Measurements from ENCODE around the gene HDAC1.
"Not testable (repeated sequence)": the region's sequence is repeated elsewhere in the genome, so short reads cannot be mapped to it uniquely, and the experiment has no call there.

Gene HDAC1

GRCh38 chr1:32298211-32298610 is 6.3 kb downstream of the HDAC1 start:
- not testable (repeated sequence) for H3K27ac Mint-ChIP-seq; H3K4me3 Mint-ChIP-seq; H3K36me3 Mint-ChIP-seq; H3K9me3 Mint-ChIP-seq (ENCODE audit: low read depth); H3K27me3 Mint-ChIP-seq
- peaks cover 62% of the 10 kb centered on the region for H3K4me1 Mint-ChIP-seq (ENCODE audit: low read depth)

GRCh38 chr1:32299327-32299726 is 7.4 kb downstream of the HDAC1 start:
- Mint-ChIP-seq H3K27me3 (no peaks in the 10 kb centered on the region), H3K9me3 (ENCODE audit: low read depth) (no peaks in the 10 kb centered on the region), H3K36me3 (peaks cover 11% of the 10 kb centered on the region), H3K27ac (peak overlapping the region; percentile 41), H3K4me1 (ENCODE audit: low read depth) (peaks cover 61% of the 10 kb centered on the region), H3K4me3 (no peak overlapping the region)

DNA sequence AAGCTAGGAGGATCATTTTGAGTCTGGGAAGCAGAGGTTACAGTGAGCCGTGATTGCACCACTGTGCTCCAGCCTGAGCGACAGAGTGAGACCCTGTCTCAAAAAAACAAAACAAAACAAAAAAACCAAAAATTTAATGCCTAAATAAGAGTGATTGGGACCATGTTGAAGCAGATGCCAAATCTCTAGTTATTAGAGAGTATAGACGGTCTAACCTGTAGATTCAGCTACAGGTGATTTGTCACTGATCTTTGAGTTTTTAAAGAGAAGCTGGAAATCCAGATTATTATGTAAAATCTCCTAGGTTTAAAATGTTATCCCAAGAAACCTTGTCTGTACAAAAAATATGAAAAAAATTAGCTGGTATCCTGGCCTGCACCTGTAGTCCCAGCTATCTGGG is 11.5 kb downstream of the HDAC1 start:
- peaks cover 57% of the 10 kb centered on the region for H3K4me1 Mint-ChIP-seq (ENCODE audit: low read depth)
- peaks cover 18% of the 10 kb centered on the region for H3K36me3 Mint-ChIP-seq
- no peak overlapping the region for H3K4me3 Mint-ChIP-seq
- H3K27me3 Mint-ChIP-seq: no peaks in the 10 kb centered on the region
- H3K9me3 Mint-ChIP-seq (ENCODE audit: low read depth): no peaks in the 10 kb centered on the region
- H3K27ac Mint-ChIP-seq: no peak overlapping the region

GRCh38 chr1:32303997-32304622 is 12.2 kb downstream of the HDAC1 start:
- Mint-ChIP-seq H3K9me3 (ENCODE audit: low read depth) (no peaks in the 10 kb centered on the region), H3K36me3 (peaks cover 18% of the 10 kb centered on the region), H3K4me3 (no peak overlapping the region), H3K27ac (no peak overlapping the region), H3K4me1 (ENCODE audit: low read depth) (peaks cover 59% of the 10 kb centered on the region), H3K27me3 (no peaks in the 10 kb centered on the region)

DNA sequence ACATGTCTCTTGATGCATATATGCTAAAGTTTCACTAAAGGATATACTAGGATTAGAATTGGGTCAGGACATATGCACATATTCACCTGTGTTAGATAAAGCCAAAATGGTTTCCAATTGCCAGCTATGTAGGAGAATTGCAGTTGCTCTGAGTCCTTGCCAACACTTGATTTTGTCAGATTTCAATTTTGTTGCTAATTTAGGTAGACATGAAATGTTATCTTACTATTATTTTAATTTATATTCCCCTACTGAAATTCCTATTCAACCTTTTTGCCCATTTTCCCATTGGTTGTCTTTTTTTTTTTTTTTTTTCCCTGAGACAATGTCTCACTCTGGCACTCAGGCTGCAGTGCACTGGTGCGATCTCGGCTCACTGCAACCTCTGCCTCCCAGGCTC is 13.4 kb downstream of the HDAC1 start:
- peaks cover 18% of the 10 kb centered on the region for H3K36me3 Mint-ChIP-seq
- no peak overlapping the region for H3K4me3 Mint-ChIP-seq
- no peak overlapping the region for H3K27ac Mint-ChIP-seq

DNA sequence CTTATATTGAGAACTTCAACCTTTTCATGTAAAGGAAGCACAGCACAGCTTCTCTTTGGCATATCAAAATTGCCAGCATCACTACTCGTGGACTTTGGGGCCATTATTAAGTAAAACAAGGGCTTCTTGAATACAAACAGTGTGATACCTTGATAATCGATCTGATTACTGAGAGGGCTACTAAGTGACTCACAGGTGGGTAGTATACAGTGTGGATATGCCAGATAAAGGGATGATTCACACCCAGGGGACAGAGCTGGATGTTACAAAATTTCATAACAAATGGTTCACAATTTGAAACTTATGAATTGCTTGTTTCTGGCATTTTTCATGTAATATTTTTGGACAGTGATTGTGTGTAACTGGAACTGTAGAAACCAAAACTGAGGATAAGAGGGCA is 15.4 kb downstream of the HDAC1 start:
- Mint-ChIP-seq H3K27me3 (no peaks in the 10 kb centered on the region), H3K4me1 (ENCODE audit: low read depth) (peaks cover 64% of the 10 kb centered on the region), H3K36me3 (peaks cover 16% of the 10 kb centered on the region), H3K4me3 (peak overlapping the region; percentile 57), H3K27ac (peak overlapping the region; percentile 69), H3K9me3 (ENCODE audit: low read depth) (no peaks in the 10 kb centered on the region)

More for the DNA sequence above, 13.4 kb downstream of the HDAC1 start:
- Mint-ChIP-seq H3K4me1 (ENCODE audit: low read depth) (peaks cover 61% of the 10 kb centered on the region), H3K27me3 (no peaks in the 10 kb centered on the region), H3K9me3 (ENCODE audit: low read depth) (no peaks in the 10 kb centered on the region)

DNA sequence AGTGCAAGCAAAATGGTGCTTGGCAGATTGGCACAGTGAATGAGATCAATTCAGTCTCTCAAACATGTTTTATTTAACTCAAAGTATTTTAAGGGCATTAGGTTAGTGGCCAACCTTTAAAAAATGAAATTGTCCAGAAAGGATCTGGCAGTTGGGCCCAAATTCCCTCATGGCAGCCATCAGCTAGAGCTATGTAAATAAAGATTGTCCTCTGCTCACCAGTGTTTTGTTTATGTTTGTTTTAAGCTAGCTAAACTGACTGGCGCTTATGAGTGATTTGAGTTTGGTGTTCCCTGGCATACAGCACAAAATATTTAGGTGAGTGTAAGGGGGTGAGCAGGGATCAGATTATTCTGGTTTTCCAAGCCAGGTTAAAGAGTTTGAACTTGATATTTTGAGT is 18.1 kb downstream of the HDAC1 start:
- H3K27me3 Mint-ChIP-seq: no peaks in the 10 kb centered on the region
- peaks cover 64% of the 10 kb centered on the region for H3K4me1 Mint-ChIP-seq (ENCODE audit: low read depth)
- no peaks in the 10 kb centered on the region for H3K9me3 Mint-ChIP-seq (ENCODE audit: low read depth)
- peaks cover 13% of the 10 kb centered on the region for H3K36me3 Mint-ChIP-seq
- peak overlapping the region; percentile 55 for H3K27ac Mint-ChIP-seq
- no peak overlapping the region for H3K4me3 Mint-ChIP-seq

DNA sequence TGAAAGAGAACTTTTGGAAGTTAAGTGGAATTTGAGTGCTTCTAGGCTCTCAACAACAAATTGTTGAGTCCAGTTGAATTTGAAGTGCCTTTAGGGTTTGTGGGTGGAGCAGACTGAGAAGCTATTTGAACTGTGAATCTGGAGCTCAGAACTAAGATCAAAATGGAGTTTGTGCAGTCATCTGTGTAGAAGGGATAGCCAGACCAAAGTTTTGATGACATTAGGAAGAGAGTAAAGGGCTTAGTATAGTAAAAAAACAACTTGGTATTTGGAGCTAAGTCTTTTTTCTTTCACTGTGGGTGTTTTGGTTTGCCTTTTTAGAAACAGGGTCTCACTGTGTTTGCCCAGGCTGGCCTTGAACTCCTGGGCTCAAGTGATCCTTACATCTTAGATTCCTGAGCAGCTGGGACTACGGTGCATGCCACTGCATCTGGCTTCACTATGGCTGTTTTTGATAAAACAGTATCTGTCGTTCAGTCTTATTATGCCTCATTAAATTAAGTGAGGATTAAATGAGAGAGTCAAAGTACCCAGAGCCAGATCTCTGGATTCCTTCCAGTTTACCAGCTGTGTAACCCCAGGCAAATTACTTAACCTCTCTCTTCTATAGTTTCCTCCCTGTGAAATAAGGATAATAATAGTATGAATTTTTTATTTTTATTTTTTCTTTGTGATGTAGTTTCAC is 20.0 kb downstream of the HDAC1 start:
- H3K27ac Mint-ChIP-seq: peak overlapping the region; percentile 52
- H3K4me1 Mint-ChIP-seq (ENCODE audit: low read depth): peaks cover 59% of the 10 kb centered on the region
- no peak overlapping the region for H3K4me3 Mint-ChIP-seq
- peaks cover 8% of the 10 kb centered on the region for H3K36me3 Mint-ChIP-seq
- H3K9me3 Mint-ChIP-seq (ENCODE audit: low read depth): no peaks in the 10 kb centered on the region
- no peaks in the 10 kb centered on the region for H3K27me3 Mint-ChIP-seq

GRCh38 chr1:32316903-32317277 is 25.0 kb downstream of the HDAC1 start:
- Mint-ChIP-seq H3K9me3 (ENCODE audit: low read depth) (no peaks in the 10 kb centered on the region), H3K4me1 (ENCODE audit: low read depth) (peaks cover 29% of the 10 kb centered on the region), H3K4me3 (no peak overlapping the region), H3K27me3 (no peaks in the 10 kb centered on the region), H3K27ac (peak overlapping the region; percentile 41), H3K36me3 (peaks cover 2% of the 10 kb centered on the region)

DNA sequence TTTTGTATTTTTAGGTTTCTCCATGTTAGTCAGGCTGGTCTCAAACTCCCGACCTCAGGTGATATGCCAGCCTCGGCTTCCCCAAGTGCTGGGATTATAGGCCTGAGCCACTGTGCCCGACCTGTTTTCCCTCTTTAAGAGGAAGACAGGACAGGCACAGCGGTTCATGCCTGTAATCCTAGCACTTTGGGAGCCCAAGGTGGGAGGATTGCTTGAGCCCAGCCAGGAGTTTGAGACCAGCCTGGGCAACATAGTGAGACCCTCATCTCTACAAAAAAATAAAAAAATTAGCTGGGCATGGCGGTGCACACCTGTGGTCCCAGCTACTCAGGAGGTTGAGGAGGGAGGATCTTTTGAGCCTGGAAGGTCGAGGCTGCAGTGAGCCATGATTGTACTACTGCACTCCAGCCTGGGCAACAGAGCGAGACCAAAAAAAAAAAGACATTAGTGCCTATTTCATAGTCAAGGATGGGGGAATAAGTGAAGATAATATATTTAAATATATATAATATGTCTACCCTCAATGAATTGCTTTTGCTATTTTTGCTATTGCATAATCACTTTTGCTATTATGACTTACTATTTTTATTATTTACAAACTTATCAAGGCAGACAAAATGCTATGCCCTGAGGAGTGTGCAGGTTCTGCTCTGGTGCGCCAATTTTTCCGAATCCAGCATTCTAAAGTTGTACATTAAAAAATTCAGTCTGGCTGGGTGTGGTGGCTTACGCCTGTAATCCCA is 26.4 kb downstream of the HDAC1 start:
- Mint-ChIP-seq H3K4me3 (no peak overlapping the region), H3K9me3 (ENCODE audit: low read depth) (no peaks in the 10 kb centered on the region), H3K36me3 (peaks cover 2% of the 10 kb centered on the region), H3K27ac (no peak overlapping the region), H3K4me1 (ENCODE audit: low read depth) (peaks cover 37% of the 10 kb centered on the region), H3K27me3 (no peaks in the 10 kb centered on the region)

GRCh38 chr1:32321712-32322291 is 29.9 kb downstream of the HDAC1 start:
- Mint-ChIP-seq H3K4me1 (ENCODE audit: low read depth) (peaks cover 34% of the 10 kb centered on the region), H3K9me3 (ENCODE audit: low read depth) (no peaks in the 10 kb centered on the region), H3K36me3 (no peaks in the 10 kb centered on the region), H3K27ac (peak overlapping the region; percentile 77), H3K27me3 (no peaks in the 10 kb centered on the region), H3K4me3 (peak overlapping the region; percentile 30)

DNA sequence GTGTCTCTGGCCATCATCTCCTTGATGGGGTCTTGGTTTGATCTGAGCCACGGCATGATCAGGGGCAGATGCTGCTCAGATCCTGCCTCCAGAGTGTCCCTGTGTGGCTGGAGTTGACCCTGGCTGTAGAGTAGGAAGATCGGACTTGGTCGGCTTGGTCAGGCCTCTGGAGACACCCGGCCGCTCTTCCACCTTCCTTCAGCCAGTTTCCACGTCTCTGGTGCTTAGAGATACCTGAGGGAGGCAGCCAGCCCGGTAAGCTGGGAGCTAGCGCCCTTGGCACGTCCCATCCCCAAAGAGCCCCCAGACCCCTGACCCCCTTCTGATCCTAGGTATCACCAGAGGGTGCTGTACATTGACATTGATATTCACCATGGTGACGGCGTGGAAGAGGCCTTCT is 35.3 kb downstream of the HDAC1 start:
- no peaks in the 10 kb centered on the region for H3K9me3 Mint-ChIP-seq (ENCODE audit: low read depth)
- H3K27me3 Mint-ChIP-seq: no peaks in the 10 kb centered on the region
- peaks cover 21% of the 10 kb centered on the region for H3K4me1 Mint-ChIP-seq (ENCODE audit: low read depth)
- no peak overlapping the region for H3K4me3 Mint-ChIP-seq
- peaks cover 3% of the 10 kb centered on the region for H3K36me3 Mint-ChIP-seq
- H3K27ac Mint-ChIP-seq: no peak overlapping the region

DNA sequence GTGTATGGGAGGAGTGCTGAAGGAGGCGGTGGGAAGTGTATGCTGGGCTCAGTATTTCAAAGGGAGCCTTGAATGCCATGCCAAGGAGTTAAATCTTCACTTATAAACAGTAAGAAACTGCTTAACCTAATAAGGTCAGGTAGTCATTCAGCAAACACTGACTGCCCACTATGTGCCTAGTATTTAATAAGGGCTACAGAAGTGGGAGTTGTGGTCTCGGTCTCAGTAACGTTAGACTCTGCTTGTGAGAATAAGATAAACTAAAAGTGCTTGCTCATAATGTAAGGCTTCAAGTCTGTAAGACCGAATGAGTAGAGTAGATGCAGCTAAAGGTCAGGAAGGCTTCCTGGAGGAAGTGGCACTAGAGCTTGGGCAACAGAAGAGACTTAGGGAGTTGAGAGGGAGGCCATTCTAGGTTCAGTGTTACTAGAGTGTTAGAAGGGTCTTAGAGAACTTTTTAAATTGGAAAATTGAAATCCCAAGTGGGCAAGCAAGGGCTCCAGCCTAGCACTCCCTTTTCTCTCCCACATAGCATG is 38.1 kb downstream of the HDAC1 start:
- H3K4me1 Mint-ChIP-seq (ENCODE audit: low read depth): peaks cover 16% of the 10 kb centered on the region

GRCh38 chr1:32330558-32331151 is 38.8 kb downstream of the HDAC1 start:
- Mint-ChIP-seq H3K27me3 (no peaks in the 10 kb centered on the region), H3K9me3 (ENCODE audit: low read depth) (no peaks in the 10 kb centered on the region), H3K27ac (peak overlapping the region; percentile 18), H3K36me3 (peaks cover 3% of the 10 kb centered on the region), H3K4me1 (ENCODE audit: low read depth) (peaks cover 17% of the 10 kb centered on the region), H3K4me3 (no peak overlapping the region)

More for the DNA sequence above, 38.1 kb downstream of the HDAC1 start:
- Mint-ChIP-seq H3K4me3 (no peak overlapping the region), H3K27ac (peak overlapping the region; percentile 81), H3K36me3 (peaks cover 3% of the 10 kb centered on the region), H3K27me3 (no peaks in the 10 kb centered on the region), H3K9me3 (ENCODE audit: low read depth) (no peaks in the 10 kb centered on the region)

Measured in activated naive CD8-positive, alpha-beta T cell (primary cell).